SKM-1 (cell line): ENCODE measurements around the gene PTGDS.

Source experiments
- DNase-seq: peaks from one replicate; lab custom pipeline; 2025; ENCODE audit not compliant: unreplicated experiment; lab: John Stamatoyannopoulos, UW

The PTGDS gene

DNA sequence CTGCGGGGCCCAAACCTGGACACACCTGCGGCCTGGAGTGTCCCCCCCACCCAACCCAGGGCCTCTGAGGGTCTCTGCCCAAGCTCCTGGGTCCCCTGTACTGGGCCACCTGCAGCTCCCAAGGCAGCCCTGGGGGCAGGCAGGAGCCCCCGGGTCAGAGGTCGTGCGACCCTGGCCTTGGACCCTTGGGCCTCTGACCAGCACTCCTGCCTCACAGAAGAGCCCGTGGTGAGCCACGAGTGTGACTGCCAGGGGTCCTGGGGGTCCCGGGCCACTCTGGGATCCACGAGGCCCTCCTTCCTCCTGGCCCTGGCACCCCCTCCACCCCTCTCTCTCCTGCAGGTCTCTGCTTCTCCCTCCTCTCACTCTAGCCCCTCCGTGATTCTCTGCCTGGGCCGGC is 5.0 kb upstream of the PTGDS start:
- no peak for DNase-seq

- no peak for DNase-seq
Observed at GRCh38 chr9:136972743-136973142, 4.6 kb upstream of the PTGDS start.

DNA sequence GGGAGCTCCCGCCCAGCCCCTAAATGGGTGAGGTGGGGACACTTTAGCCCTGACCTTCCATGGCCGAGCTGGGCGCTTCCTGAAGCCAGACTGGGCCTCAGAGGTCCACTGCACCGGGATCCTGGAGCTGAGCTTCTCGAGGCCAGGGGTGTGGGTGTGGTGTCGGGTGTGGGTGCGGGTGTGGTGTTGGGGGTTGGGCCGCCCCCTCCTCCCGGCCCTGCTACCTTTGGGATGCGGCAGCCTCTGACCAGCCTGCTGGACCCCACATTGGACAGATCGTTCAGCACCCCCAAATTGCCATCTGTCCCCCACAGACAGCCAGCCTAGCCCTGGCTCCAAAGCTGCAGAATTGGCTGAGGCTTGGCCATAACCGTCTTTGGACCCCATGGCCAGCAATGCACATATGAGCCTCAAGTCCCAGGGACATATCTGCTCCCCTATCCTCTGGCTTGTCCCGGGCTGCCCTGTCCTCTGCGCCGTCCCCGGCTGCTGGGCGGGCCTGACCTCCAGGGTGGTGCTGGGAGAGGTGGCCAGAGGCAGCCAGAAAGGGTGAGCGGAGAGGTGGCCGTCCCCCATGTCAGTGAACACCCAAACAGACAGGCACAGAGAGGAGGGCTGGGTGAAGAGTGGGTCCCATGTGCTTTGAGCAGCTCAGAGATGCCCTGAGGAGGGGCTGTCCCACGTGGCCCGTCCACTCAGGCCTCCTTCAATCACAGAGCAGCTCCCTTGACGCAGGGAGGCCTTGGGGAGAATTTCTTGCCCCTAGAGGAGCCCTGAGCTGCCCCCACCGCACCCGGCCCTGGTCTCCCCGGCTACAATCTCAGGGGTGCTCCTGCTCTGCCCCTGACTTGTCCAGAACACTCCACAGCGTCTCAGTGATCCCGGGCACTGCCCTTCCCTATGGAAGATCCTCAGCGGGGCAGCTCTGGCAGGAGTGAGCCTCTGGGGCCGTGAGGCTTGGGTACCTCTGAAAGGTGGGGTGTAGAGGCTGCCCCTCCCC is 3.4 kb upstream of the PTGDS start:
- no peak for DNase-seq

DNA sequence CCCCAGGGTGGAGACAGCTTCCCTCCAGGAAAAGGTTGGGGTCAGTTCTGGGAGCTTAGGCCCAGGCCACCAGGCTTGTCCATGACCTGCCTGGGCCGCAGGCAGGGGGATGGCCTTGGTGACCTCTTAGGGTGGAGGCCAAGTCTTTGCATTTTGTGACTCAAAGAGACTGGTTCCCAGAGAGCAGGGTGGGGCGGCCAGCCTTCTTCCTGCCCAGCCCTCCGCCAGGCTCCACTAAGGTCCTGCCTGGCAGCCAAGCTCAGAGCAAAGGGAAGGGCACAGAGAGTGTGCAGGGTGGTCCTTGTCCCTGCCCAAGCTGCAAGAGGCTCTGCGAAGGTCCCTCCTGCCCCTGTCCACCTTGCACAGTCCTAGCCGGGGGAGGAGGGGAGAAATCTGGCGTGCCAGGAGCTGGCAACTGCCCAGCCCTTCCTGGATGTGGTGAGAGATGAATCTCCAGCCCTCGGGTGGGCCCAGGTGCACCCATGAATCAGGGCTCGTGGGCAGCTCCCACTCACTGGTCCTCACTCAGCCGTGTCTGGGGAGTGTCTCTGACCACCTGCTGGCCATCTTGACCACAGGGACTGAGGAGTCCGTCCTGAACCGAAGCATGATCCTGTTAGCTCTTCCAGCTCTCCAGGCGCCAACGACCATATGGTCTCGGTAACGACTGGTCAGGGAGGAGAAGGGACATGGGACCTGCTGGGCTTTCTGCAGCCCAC is 2.3 kb upstream of the PTGDS start:
- no peak for DNase-seq

- DNase-seq, result no peak
Observed at GRCh38 chr9:136975644-136976043, 1.7 kb upstream of the PTGDS start.

DNA sequence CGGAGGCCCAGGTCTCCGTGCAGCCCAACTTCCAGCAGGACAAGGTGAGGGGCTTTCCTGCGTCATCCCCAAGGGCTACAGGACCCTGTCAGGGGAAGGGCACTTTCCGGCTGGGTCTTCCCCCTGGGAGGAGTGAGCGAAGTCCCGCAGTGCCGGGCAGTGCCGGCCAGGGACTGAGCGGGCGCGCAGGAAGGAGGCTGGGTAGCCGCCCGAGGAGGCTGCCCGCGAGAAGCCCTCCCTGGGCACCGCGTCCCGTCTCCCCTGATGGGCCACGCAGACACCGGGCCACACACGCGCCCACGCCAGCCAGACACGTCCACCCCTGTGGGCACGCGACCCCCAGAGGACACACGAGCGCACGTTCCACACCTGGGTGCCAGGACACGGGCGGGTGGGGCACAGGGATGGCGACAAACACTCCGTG is 357 bp downstream of the PTGDS start:
- DNase-seq, result no peak

DNA sequence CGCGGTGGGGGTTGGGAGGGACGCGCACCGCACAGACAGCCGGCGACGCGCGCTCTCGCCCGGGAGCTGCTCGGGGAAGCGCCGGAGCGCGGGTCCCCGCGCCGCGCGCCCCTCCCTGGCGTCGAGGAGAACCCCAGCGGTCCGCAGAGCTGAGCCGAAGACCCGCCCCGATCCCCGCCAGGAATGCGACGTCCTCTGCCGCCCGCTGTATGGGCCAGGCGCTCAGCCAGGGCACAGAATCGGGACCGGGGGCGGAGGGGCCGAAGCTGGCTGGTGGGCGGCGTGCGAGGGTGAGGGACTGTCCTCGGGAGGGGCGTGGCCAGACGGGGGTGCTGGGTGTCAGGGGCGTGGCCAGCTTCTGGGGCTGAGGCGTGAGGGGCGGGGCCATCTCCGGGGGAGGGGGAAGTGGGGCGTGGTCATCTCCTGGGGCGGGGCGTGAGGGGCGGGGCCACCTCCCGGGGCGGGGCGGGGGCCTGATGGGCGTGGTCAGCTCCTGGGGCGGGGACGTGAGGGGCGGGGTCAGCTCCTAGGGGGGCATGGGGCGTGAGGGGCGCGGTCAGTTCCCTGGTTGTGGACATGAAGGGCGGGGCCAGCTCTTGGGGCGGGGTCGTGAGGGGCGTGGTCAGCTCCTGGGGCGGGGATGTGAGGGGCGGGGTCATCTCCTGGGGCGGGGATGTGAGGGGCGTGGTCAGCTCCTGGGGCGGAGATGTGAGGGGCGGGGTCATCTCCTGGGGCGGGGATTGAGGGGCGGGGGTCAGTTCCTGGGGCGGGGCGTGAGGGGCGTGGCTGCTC is 965 bp downstream of the PTGDS start:
- DNase-seq, result no peak

GRCh38 chr9:136978865-136979544 is 1.7 kb downstream of the PTGDS start:
- DNase-seq, result no peak

DNA sequence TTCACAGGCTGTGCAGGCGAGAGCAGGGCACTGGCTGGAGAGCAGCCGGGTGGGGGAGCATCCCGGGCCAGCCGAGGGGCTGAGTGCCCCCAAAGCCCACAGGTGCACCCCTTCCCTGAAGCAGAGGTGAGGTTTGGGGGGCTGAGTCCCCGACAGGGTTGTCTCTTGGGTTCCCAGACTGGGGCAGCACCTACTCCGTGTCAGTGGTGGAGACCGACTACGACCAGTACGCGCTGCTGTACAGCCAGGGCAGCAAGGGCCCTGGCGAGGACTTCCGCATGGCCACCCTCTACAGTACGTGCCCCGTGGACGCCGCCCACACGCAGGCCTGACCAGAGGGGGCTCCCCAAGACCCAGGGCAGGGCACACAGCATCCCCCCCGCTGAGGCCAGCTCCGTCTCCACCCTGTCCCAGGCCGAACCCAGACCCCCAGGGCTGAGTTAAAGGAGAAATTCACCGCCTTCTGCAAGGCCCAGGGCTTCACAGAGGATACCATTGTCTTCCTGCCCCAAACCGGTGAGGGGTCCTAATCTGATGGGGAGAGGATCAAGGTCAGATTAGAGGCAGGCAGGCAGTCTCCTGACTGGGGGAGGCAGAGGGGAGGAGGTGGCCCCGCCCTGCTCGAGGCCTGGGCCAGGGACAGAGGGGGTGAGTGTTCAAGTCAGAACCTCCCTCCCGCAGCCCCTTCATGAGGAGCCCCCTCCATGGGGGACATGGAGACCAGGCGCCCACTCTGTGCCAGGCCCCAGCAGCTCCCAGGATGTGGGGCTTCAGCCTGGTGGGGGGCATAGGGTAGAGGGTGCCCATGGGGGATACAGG is 2.7 kb downstream of the PTGDS start:
- no peak for DNase-seq

GRCh38 chr9:136980669-136981478 is 3.6 kb downstream of the PTGDS start:
- no peak for DNase-seq

DNA sequence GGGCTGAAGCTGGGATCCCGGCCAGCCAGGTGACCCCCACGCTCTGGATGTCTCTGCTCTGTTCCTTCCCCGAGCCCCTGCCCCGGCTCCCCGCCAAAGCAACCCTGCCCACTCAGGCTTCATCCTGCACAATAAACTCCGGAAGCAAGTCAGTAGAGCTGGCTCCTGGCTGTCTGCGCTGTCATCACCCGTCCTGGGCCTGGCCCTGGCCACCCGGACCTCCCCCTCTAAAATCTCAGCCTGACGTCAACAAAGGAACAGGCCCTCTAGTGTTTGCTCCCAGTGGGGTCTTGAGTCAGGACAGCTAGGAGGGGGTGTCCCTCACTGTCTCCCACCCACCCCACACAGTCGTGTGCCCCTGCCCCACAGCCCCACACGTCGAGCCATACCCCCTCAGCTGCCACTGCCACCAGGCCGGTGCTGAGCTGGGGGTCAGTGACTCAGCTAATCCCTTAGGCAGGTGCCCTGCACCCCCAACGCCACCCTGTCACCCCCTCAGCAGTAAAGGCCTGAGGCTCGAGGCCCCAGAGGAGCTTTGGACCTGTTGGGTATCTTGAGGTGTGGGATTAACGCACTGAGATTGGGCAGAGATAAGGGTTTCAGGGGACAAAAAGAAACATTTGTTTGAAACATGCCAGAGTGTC is 4.4 kb downstream of the PTGDS start:
- DNase-seq, result no peak

DNA sequence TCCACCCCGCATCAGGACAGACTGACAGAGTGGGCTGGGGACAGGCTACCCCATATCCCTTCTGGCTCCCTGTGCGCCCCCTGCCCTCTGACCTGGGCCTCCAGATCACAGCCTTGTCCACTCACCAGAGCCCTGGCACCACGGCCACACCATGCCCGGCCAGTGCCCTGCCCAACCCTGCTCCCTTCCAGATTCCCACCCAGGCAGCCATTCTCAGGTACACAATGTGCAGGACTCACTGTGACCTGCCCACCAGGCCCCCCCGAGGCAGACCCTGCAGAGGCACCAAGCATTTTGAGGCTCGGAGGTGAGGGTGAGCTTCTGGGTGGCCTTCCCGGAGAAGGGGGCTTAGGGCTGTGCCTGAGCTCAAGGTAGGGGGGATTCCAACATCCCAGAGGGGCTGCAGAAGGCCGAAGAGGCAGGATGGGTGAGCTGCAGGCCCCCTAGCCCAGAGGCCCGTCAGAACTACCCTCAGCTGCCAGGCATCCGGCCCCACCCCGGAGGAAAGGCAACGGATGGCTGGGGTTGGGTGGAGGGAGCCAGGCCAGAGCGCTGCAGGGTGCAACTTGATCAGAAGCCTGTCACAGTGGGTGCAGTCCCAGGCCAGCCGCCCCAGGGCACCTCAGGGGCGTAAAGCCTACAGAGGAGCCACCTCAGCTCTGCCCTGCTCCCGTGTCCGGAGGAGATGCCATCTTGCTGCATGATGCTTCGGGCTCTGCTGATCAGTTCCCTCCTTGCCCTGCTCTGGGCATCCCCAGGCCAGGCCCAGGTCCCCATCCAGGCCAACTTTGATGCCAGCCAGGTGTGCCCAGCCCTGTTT is 5.1 kb downstream of the PTGDS start, which contains the start of gene LCNL1:
TSS of gene LCNL1 (plus strand) at position 762 of the 820 bp plus-strand sequence. CDS start 594 bp downstream, outside the sequence.
- DNase-seq, result no peak

DNA sequence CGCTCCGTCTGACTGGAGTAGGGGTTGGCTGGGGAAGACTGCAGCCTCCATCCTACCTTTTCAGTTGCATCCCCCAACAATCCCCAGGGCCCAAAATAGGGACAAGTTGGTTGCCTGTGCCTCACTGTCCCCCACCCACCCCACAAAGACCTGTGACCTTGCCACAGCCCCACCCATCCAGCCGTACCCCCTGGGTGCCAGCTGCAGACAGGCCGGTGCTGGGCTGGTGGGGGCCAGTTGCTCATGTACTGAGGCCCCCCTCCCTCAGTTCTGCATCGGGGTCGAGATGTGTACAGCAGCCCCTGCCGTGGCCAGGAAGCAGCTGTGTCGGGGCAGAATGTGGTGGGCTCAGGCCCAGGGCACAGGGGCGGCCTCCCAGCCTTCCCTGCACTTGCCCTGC is 5.9 kb downstream of the PTGDS start:
- DNase-seq, result no peak

- DNase-seq, result no peak
Observed at GRCh38 chr9:136983656-136984314, 6.5 kb downstream of the PTGDS start.

DNA sequence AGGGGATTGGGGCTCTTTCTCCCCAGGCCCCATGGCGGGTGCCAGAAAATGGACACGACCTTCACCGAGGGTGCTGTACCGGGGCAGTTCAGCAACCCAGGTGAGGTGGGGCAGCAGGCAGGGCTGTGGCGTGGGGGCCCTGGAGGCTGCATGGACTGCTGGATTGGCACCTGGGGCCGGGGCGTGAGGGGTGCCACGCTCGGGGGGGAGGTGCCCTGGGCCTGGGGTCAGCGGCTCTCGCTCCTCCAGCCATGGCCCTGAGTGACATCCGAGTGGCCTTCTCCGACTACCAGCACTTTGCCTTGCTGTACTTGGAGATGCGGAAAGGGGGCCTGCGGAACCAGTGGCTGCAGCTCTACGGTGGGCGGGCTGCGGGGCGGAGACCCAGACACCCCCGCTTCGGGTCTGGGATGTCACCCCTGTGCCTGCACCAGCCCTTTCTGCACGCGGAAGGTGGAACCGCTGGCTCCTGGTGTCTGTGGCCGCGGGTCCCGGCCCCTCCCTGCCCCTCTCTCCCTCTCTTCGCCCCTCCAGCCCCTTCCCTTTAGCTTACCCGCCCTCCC is 7.2 kb downstream of the PTGDS start:
- no peak for DNase-seq

DNA sequence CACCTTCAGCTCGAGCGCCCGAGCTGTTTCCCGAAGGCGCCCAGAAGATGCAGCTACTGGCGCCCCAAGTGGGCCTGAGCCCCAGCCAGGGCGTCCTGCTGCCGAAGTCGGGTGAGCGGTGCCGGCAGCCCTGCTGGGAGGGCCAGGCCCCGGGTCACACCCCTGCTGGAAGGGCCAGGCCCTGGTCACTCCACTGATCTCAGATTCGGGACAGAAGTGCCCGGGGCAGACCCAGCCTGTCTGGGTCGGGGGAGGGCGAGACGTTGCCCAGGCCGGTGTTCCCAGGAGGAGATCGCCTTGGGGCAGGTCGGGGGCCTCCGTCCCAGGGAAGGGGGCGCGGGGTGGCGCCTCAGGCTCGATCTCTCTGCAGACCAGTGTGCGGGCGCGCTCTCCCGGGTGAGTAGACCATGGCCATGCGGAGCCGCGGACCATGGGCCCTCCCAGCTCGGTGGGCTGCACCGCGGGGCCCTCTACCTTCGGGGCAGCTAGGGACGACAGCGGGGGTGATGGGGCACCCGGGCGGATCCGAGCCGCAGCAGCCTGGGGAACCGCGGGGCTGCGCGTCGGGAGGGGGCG is 7.8 kb downstream of the PTGDS start:
- DNase-seq, result no peak
